CD14-positive monocyte (primary cell): ENCODE results near the gene ALOX15. TPM values are rescaled to one million over a fixed set of nuclear protein-coding genes. Genes with fewer than 3 reads are reported as not detected.
"Not testable (repeated sequence)": the region's sequence is repeated elsewhere in the genome, so short reads cannot be mapped to it uniquely, and the experiment has no call there.

Experiments
- DNase-seq, 3 donors: peaks; one replicate each; pipeline ENCODE4 v3.0.0-alpha.2; 2011 to 2022
- H2AFZ ChIP-seq: 2 replicates; pipeline ENCODE4 v1.6.0; 2012; ENCODE audit warnings: mild to moderate bottlenecking, low read depth, low read length, inconsistent platforms; ENCODE audit not compliant: insufficient read depth, poor library complexity, severe bottlenecking
- H3K27ac ChIP-seq, 2 donors: 1 replicate in 1 of 2; 2 replicates in 1 of 2; pipeline ENCODE4 v1.5.1; 2012 to 2013; ENCODE audit warnings: low read length in 2 of 2, control low read depth in 1 of 2, inconsistent platforms in 1 of 2, low read depth in 1 of 2, mild to moderate bottlenecking in 1 of 2
- H3K27me3 ChIP-seq, 2 donors: one replicate each; pipeline versions ENCODE4 v1.6.0 to v1.6.1; 2011 to 2013; ENCODE audit warnings: low read length in 2 of 2; ENCODE audit not compliant: control insufficient read depth in 2 of 2, insufficient read depth in 2 of 2
- H3K36me3 ChIP-seq, 2 donors: replicated peaks in 1 of 2; 1 replicate in 1 of 2; 2 replicates in 1 of 2; pipeline versions ENCODE4 v1.5.1 to v1.6.1; 2012 to 2013; ENCODE audit warnings: low read length in 2 of 2, control low read depth in 1 of 2, inconsistent platforms in 1 of 2, mild to moderate bottlenecking in 1 of 2; ENCODE audit not compliant: insufficient read depth in 2 of 2, control insufficient read depth in 1 of 2
- H3K4me1 ChIP-seq, 2 donors: 1 replicate in 1 of 2; 2 replicates in 1 of 2; pipeline versions ENCODE4 v1.5.1 to v1.6.1; 2012 to 2013; ENCODE audit warnings: low read length in 2 of 2, control low read depth in 1 of 2, inconsistent platforms in 1 of 2, mild to moderate bottlenecking in 1 of 2, moderate library complexity in 1 of 2; ENCODE audit not compliant: insufficient read depth in 2 of 2, control insufficient read depth in 1 of 2
- H3K4me2 ChIP-seq: replicated peaks from 2 replicates; pipeline ENCODE3; 2012; ENCODE audit warnings: low read length, moderate library complexity, mild to moderate bottlenecking; ENCODE audit not compliant: poor library complexity, severe bottlenecking; ENCODE audit errors: extremely low read depth
- H3K4me3 ChIP-seq, 3 experiments: fragments of 200-600 bp in 1 of 3; sonication (generic) in 1 of 3; replicated peaks in 1 of 3; 1 replicate in 2 of 3; 2 replicates in 1 of 3; pipeline ENCODE4 v1.5.1; 2011 to 2013; ENCODE audit warnings: low read length in 3 of 3, mild to moderate bottlenecking in 3 of 3, control low read depth in 2 of 3, low read depth in 2 of 3, inconsistent platforms in 1 of 3, moderate library complexity in 1 of 3
- H3K79me2 ChIP-seq: 2 replicates; pipeline ENCODE4 v1.6.0; 2012; ENCODE audit warnings: mild to moderate bottlenecking, control low read depth, inconsistent platforms, low read length, moderate library complexity; ENCODE audit not compliant: insufficient read depth
- H3K9ac ChIP-seq: 2 replicates; pipeline ENCODE4 v1.6.0; 2017; ENCODE audit warnings: low read length, mild to moderate bottlenecking; ENCODE audit not compliant: insufficient read depth, poor library complexity, severe bottlenecking
- H3K9me3 ChIP-seq, 2 donors: replicated peaks in 1 of 2; 1 replicate in 1 of 2; 2 replicates in 1 of 2; pipeline versions ENCODE4 v1.5.1 to v1.6.1; 2012 to 2013; ENCODE audit warnings: low read length in 2 of 2, control low read depth in 1 of 2; ENCODE audit not compliant: control insufficient read depth in 1 of 2, insufficient read depth in 1 of 2
- H4K20me1 ChIP-seq: 2 replicates; pipeline ENCODE4 v1.6.0; 2012; ENCODE audit warnings: mild to moderate bottlenecking, low read length, control low read depth, moderate library complexity; ENCODE audit not compliant: insufficient read depth
- H3K27ac Mint-ChIP-seq, 7 donors: one replicate each; pipeline ENCODE4 v1.8.0; 2020; ENCODE audit warnings: mild to moderate bottlenecking in 7 of 7, mixed read lengths in 7 of 7, moderate library complexity in 6 of 7, inconsistent platforms in 2 of 7
- H3K27me3 Mint-ChIP-seq, 3 donors: one replicate each; pipeline ENCODE4 v1.8.0; 2021 to 2022; ENCODE audit warnings: low read depth in 3 of 3, mild to moderate bottlenecking in 3 of 3, mixed read lengths in 3 of 3, moderate library complexity in 3 of 3, inconsistent platforms in 1 of 3
- H3K36me3 Mint-ChIP-seq, 2 donors: one replicate each; pipeline ENCODE4 v1.8.0; 2020; ENCODE audit warnings: mixed read lengths in 2 of 2, inconsistent platforms in 1 of 2, mild to moderate bottlenecking in 1 of 2
- H3K4me1 Mint-ChIP-seq: one replicate; pipeline ENCODE4 v1.8.0; 2020; ENCODE audit warnings: mild to moderate bottlenecking, mixed read lengths
- H3K4me3 Mint-ChIP-seq, 2 donors: one replicate each; pipeline ENCODE4 v1.8.0; 2020; ENCODE audit warnings: mild to moderate bottlenecking in 2 of 2, mixed read lengths in 2 of 2, moderate library complexity in 1 of 2
- H3K9me3 Mint-ChIP-seq, 7 donors: one replicate each; pipeline ENCODE4 v1.8.0; 2020 to 2022; ENCODE audit warnings: mixed read lengths in 7 of 7, mild to moderate bottlenecking in 6 of 7, moderate library complexity in 6 of 7, inconsistent platforms in 2 of 7
- CTCF ChIP-seq: fragments of 200-600 bp; IDR thresholded peaks from one replicate; pipeline ENCODE4 v1.8.0; 2022; ENCODE audit warnings: antibody characterized with exemption, mild to moderate bottlenecking
- WGBS: methylation state at CpG from one replicate; pipeline ENCODE4 v1.1.5; 2013; ENCODE audit warnings: missing lambda C conversion rate; ENCODE audit not compliant: insufficient coverage; 5-methylcytosine and 5-hydroxymethylcytosine counted together
- intact Hi-C, 2 donors: fragments of 100-400 bp; cut with micrococcal nuclease; formaldehyde crosslinking; loops; one replicate each; pipeline versions ENCODE4 v1.15.0 to v1.15.1; 2023
- polyA plus RNA-seq, 3 donors: library from polyadenylated mRNA; depleted of rRNA in 1 of 3; unstranded in 2 of 3; stranded (reverse) in 1 of 3; fragments of 300-500 nt in 2 of 3; fragments of >200 nt in 1 of 3; fragmentation: Illumina TruSeq in 2 of 3; gene quantifications; 1 replicate in 2 of 3; 2 replicates in 1 of 3; pipeline ENCODE4 v1.2.3, GENCODE V29; 2012 to 2021

Gene ALOX15
- polyA plus RNA-seq, 3 donors, result 0.05 to 0.13 TPM; not detected in 1

GRCh38 chr17:4657678-4658077 lies 16.2 kb upstream of the ALOX15 start:
- H3K9me3 Mint-ChIP-seq, result peaks cover 3 to 8% (median 6%) of the 10 kb centered on the region in 7 donors
- Histone ChIP-seq H3K36me3 (no peaks in the 10 kb centered on the region), H3K9me3 (peaks cover 0 to 5% of the 10 kb centered on the region in 2 donors), H4K20me1 (no peaks in the 10 kb centered on the region), H3K9ac (no peak overlapping the region), H3K79me2 (no peaks in the 10 kb centered on the region), H3K4me2 (no peak overlapping the region), H2AFZ (no peak overlapping the region), H3K4me1 (peaks cover 0 to 6% of the 10 kb centered on the region in 2 donors), H3K27ac (no peak overlapping the region), H3K27me3 (no peaks in the 10 kb centered on the region), H3K4me3 (no peak overlapping the region)
- peaks cover 4 to 15% (median 5%) of the 10 kb centered on the region in 3 donors for H3K27me3 Mint-ChIP-seq
- no peak for TF ChIP-seq CTCF
- no peak for DNase-seq
- no peak overlapping the region for H3K4me3 Mint-ChIP-seq
- no peak overlapping the region for H3K27ac Mint-ChIP-seq
- no peaks in the 10 kb centered on the region for H3K36me3 Mint-ChIP-seq
- H3K4me1 Mint-ChIP-seq, result peaks cover 7% of the 10 kb centered on the region
- WGBS, result no CpG with 5 or more reads among the region's 2 CpGs
- intact Hi-C loops, result no loop called here

DNA sequence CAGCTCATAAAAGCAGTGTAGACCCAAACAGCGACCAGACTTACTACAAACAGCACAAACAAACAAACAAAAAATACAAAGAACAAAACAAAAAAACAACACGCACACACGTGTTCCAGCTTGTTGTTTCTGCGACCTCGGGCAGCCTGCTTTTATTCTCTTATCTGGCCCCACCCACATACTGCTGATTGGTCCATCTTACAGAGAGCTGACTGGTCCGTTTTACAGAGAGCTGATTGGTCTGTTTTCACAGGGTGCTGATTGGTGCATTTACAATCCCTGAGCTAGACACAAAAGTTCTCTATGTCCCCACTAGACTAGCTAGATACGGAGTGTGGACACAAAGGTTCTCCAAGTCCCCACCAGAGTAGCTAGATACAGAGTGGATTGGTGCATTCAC lies 14.5 kb upstream of the ALOX15 start:
- H3K27ac ChIP-seq, H3K9ac ChIP-seq, H3K4me2 ChIP-seq, H3K4me1 Mint-ChIP-seq, H3K9me3 ChIP-seq, H3K27ac Mint-ChIP-seq, H3K4me3 ChIP-seq, H3K36me3 ChIP-seq, H3K36me3 Mint-ChIP-seq, H2AFZ ChIP-seq, DNase-seq, H3K4me3 Mint-ChIP-seq, H3K9me3 Mint-ChIP-seq, H3K79me2 ChIP-seq, H3K27me3 ChIP-seq, H3K4me1 ChIP-seq, intact Hi-C loops, H4K20me1 ChIP-seq: not testable (repeated sequence)
- 100% methylated on average over 4 of the region's 7 CpGs for WGBS
- peaks cover 3 to 15% (median 3%) of the 10 kb centered on the region in 3 donors for H3K27me3 Mint-ChIP-seq
